ENCODE results near the gene ENPEP.

DNA sequence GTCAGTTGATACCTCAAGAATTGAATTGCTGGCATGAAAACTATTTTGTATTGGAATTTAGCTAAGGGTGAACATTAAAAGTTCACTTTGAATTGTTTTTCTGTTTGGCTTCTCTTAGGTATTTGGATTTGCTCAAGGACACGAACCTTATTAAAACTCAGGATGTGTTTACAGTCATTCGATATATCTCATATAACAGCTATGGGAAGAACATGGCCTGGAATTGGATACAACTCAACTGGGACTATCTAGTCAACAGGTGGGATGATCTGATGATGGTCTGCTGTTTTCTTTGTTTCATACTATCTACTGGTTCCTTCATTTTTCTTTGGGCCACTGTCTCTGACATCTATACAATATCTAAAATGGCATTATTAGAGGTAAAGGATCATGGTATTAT lies 77.2 kb downstream of the ENPEP start:
- TF ChIP-seq, protein P1, sequence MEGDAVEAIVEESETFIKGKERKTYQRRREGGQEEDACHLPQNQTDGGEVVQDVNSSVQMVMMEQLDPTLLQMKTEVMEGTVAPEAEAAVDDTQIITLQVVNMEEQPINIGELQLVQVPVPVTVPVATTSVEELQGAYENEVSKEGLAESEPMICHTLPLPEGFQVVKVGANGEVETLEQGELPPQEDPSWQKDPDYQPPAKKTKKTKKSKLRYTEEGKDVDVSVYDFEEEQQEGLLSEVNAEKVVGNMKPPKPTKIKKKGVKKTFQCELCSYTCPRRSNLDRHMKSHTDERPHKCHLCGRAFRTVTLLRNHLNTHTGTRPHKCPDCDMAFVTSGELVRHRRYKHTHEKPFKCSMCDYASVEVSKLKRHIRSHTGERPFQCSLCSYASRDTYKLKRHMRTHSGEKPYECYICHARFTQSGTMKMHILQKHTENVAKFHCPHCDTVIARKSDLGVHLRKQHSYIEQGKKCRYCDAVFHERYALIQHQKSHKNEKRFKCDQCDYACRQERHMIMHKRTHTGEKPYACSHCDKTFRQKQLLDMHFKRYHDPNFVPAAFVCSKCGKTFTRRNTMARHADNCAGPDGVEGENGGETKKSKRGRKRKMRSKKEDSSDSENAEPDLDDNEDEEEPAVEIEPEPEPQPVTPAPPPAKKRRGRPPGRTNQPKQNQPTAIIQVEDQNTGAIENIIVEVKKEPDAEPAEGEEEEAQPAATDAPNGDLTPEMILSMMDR (IDR thresholded peaks at IDR 0.05): no peak
- no peak for TF ChIP-seq POLR2A (IDR thresholded peaks at IDR 0.05)
- TF ChIP-seq EP300 (IDR thresholded peaks at IDR 0.05): no peak

Data from tibial nerve (tissue), 4 donors.